GM23248 (cell line): Measurements from ENCODE around the gene PLAAT5.

Experiments
- EZH2 ChIP-seq: fragments of 200-600 bp; sonication (generic); IDR thresholded peaks from 2 replicates; pipeline ENCODE4 v1.6.1; 2018; ENCODE audit warnings: antibody characterized with exemption, mild to moderate bottlenecking; ENCODE audit not compliant: insufficient read depth, poor library complexity, severe bottlenecking
- EZH2phosphoT487 ChIP-seq: fragments of 200-600 bp; sonication (generic); IDR thresholded peaks from 2 replicates; pipeline ENCODE4 v1.6.1; 2018; ENCODE audit warnings: antibody characterized with exemption, moderate library complexity, mild to moderate bottlenecking, low read depth; ENCODE audit not compliant: insufficient read depth

GRCh38 chr11:63527667-63528066 is 36.7 kb upstream of the PLAAT5 start:
- TF ChIP-seq EZH2 (no peak), EZH2phosphoT487 (no peak)
